ENCODE data around the gene PLEKHO1. TPM values are rescaled to one million over a fixed set of nuclear protein-coding genes. Genes with fewer than 3 reads are reported as not detected.

PLEKHO1 gene
- total and polyA plus RNA-seq, 2 of the 4 experiments (the other 2 are of a cell fraction) = 51.4 to 56.0 TPM

- H2BK120ac ChIP-seq (ENCODE audit: low read depth, low read length) = peak overlapping the region; percentile 21; the same call in 1 of the 2 replicates
- no TSS peak for BruUV-seq (replicated peaks)
- H3K14ac ChIP-seq (replicated peaks; ENCODE audit: low read depth, low read length) = 0 out of 2 replicates have a peak overlapping the region, but pooled peaks have one; percentile 10
- POLR2A ChIA-PET (ENCODE audit: unreplicated experiment) = no interaction called here
- CTCF ChIA-PET = no interaction called here
- no peak overlapping the region for H3K18ac ChIP-seq (ENCODE audit: low read depth, low read length)
- H4K5ac ChIP-seq (ENCODE audit: low read depth, low read length) = no peak overlapping the region
- H3K4me2 ChIP-seq (ENCODE audit: low read depth, low read length) = no peak overlapping the region
- no peak overlapping the region for H2BK15ac ChIP-seq (ENCODE audit: low read depth, low read length)
- H3K23ac ChIP-seq (ENCODE audit: low read depth, low read length) = peak overlapping the region; percentile 54
- no peak overlapping the region for H2BK20ac ChIP-seq (ENCODE audit: low read depth, low read length)
- WGBS, 2 experiments (ENCODE audit: extremely low coverage in 2 of 2, insufficient read length in 1 of 2) = no CpG with 5 or more reads among the region's 13 CpGs
- peak overlapping the region; percentile 10; the same call in 1 of the 2 replicates for H2AK5ac ChIP-seq (ENCODE audit: low read depth, low read length)
- no peak overlapping the region for H3K56ac ChIP-seq (ENCODE audit: extremely low read depth, insufficient read depth, low read length)
- no peak overlapping the region for H2AFZ ChIP-seq (replicated peaks; ENCODE audit: low read length, poor library complexity)
- H3K27ac ChIP-seq (ENCODE audit: insufficient read depth, low read length) = peak overlapping the region; percentile 25
- H3K9ac ChIP-seq (ENCODE audit: low read depth, low read length) = 0 out of 2 replicates have a peak overlapping the region, but pooled peaks have one; percentile 5
- TF ChIP-seq POLR2A (IDR thresholded peaks at IDR 0.05; ENCODE audit: low read depth, low read length) (0 out of 2 replicates have a peak, but pooled peaks have one; percentile 24), MXI1 (IDR thresholded peaks at IDR 0.05; ENCODE audit: borderline replicate concordance, low read depth, low read length) (no peak)
- no peaks in the 10 kb centered on the region for H3K9me3 ChIP-seq (ENCODE audit: control insufficient read depth, insufficient read depth, low read length)
- peaks cover 37 to 85% of the 10 kb centered on the region in 2 experiments for H3K79me1 ChIP-seq (ENCODE audit: low read depth in 1 of 2, low read length in 2 of 2)
- H3K4ac ChIP-seq (ENCODE audit: low read depth, low read length) = peak overlapping the region; percentile 27; the same call in 1 of the 2 replicates
- H3K27me3 ChIP-seq (ENCODE audit: control insufficient read depth, insufficient read depth, low read length) = no peaks in the 10 kb centered on the region
- H3K9me1 ChIP-seq (ENCODE audit: insufficient read depth, low read length) = peaks cover 38% of the 10 kb centered on the region
- H3K4me1 ChIP-seq (ENCODE audit: control insufficient read depth, insufficient read depth, low read length) = peaks cover 52% of the 10 kb centered on the region
- DNase-seq (no peak), ATAC-seq (ENCODE audit: low read depth) (no peak)
- no peak overlapping the region for H4K91ac ChIP-seq (ENCODE audit: insufficient read depth, low read depth, low read length)
- dilution Hi-C loops (cut with HindIII; ENCODE audit: low sequenced_read_pairs, unreplicated experiment) (no loop called here), intact Hi-C loops (cut with micrococcal nuclease) (no loop called here), in situ Hi-C loops (cut with MboI; ENCODE audit: low sequenced_read_pairs) (no loop called here)
- peaks cover 48% of the 10 kb centered on the region for H4K20me1 ChIP-seq (ENCODE audit: insufficient read depth, low read length)
- peak overlapping the region; percentile 23 for H2AK9ac ChIP-seq (replicated peaks; ENCODE audit: low read depth, low read length, poor library complexity)
- no peak overlapping the region for H3K4me3 ChIP-seq (ENCODE audit: insufficient read depth, low read depth, low read length)
- H4K8ac ChIP-seq (ENCODE audit: low read depth in 2 of 2, low read length in 2 of 2) = peak overlapping the region in 1 of 2 experiments; percentile 24; a peak in 2 of 4 replicates
- peaks cover 75% of the 10 kb centered on the region for H3K36me3 ChIP-seq (ENCODE audit: control insufficient read depth, insufficient read depth, low read length)
- peak overlapping the region; percentile 12 for H2BK5ac ChIP-seq (ENCODE audit: low read depth, low read length, poor library complexity, severe bottlenecking)
These were observed 5.8 kb downstream of the PLEKHO1 start for GRCh38 chr1:150155413-150156071.
